Measurements from ENCODE around the gene NAA20.
A peak's percentile ranks its signal among the peaks of the same experiment; 100 is the strongest.
"Not testable (repeated sequence)": the region's sequence is repeated elsewhere in the genome, so short reads cannot be mapped to it uniquely, and the experiment has no call there.

The NAA20 gene

DNA sequence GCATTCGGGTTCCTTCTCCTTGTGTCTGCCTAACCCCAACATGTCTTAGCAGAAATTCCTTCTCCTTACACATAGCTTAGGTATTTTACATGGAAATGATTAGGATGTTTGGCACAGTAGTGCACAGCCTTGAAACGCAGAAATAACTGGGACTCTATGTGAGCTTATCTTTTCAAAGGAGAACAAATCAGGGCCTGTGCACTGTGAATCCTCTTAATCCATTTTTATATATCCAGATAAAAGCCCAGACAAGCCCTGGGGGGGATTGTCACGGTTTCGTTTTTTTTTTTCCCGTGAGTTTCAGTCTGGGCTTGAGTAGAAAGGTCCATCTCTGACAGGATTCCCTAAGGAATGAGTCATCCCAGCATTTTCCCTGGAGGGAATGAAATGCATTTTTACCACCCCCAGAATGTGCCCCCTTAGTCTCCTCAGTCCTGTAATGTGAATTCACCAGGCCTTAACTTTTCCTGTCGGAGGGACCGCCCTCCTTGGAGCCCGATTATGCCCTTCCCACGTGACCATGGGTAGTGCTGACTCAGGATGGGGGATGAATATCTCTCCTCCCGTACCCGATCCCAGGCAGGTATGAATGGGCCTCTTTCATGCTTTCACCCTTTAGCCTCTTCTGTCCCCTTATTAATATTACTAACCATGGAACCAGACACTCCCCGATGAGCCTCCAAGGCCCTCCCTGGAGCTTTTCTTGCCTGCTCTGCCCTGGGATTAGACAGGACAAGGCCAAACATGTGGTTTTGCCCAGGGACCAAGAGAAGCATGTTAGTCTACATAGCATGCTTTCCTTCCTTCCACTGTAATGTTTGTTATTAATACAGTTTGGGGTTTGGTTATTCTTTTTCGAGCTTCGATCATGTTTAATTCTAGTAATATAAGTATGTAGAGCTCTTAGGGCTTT is 23.9 kb upstream of the NAA20 start:
- DNase-seq, result no peak

DNA sequence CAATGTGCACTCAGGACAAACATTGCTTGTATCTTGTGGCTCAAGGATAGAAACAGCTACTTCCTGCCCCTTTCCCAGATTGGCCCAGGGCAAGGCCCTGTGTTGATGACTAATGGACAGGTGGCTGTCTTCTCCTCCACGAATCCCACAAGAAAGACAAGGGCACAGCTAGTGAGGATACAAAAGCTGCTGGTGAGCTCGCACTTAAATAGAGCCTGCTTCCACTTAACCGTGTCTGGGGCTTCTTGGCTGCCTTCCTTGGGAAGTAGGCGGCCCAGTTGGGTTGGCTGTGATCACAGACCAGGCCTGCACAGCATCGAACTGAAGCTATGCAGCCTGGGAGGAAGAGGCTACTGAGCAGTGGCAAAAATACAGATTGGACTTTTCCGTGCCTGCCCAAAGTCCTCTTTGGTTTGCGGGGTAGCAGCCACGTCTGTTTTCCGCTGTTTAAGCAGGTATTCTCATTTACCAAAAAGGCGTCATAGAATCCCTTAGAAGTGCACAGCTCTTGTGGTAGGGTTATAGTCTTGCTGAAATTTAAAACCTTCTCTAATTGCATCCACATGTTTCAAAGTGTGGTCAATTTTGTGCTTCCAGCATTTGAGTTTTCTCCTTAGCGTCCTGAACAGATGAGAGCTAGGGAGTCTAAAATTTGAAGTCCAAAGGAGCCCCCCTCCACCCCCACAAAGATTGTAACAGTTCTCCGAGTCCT is 23.0 kb upstream of the NAA20 start:
- DNase-seq, result no peak

DNA sequence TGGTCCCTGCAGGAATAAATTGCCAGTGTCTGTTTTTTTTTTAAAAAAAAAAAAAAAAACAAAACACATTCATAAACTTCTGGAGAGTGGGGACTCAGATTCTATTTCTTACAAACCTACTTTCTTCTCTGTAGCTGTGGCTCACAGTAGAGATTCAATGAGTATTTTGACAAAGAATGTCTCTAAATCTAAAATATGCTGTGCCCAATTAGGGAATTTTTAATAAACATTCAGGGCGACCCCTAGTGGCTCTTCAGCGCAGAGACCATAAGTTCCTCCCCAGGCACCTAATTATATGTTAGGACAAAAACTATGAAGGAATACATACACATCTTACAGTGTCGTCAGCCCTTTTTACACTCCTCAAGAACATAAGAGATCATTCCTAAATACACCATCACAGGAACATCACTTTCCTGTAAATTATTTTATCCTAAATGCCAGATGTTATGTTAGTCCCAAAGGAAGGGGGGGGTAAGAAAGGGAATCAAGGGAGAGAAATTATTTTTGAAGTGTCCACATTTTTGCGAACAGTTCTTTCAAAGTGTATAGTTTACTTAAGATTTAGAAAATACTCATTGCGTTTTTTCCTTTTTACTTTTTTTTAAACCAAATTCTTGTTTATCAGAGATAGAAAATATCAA is 21.8 kb upstream of the NAA20 start:
- DNase-seq, result peak; percentile 55

DNA sequence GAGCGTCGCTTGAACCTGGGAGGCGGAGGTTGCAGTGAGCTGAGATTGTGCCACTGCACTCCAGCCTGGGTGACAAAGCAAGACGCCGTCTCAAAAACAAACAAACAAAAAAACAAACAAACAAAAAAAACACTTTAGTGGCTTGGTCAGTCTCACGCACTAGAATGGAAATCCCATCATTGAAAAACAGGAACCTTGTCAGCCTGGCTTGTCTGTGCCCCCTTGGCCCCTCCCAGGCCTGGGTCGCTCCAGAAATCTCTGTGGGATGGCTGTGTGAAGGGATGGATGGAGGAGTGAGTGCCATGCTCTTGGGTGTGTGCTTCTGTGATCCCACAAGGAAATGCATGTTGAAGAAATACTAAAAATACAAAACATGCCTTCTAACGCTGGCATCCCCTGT is 20.9 kb upstream of the NAA20 start:
- no peak for DNase-seq

DNA sequence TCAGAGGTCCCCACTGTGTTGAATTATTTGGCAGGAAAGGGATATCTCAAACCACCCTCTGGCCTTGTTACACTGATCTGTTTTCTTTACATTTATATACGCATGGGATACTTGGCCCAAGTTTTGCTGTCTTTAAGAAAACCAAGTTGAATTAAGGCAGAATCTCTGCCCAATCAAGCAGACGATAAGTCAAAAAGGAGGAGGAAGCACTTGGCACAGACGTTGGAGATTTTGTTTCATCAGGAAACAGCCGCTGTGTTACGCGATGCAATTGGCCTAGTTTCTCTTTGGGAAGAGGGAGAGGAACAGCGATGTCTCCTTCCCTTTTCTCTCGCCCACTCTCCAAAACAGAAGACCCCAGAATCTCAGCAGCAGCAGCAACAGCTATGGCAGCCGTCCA is 20.2 kb upstream of the NAA20 start:
- no peak for DNase-seq

DNA sequence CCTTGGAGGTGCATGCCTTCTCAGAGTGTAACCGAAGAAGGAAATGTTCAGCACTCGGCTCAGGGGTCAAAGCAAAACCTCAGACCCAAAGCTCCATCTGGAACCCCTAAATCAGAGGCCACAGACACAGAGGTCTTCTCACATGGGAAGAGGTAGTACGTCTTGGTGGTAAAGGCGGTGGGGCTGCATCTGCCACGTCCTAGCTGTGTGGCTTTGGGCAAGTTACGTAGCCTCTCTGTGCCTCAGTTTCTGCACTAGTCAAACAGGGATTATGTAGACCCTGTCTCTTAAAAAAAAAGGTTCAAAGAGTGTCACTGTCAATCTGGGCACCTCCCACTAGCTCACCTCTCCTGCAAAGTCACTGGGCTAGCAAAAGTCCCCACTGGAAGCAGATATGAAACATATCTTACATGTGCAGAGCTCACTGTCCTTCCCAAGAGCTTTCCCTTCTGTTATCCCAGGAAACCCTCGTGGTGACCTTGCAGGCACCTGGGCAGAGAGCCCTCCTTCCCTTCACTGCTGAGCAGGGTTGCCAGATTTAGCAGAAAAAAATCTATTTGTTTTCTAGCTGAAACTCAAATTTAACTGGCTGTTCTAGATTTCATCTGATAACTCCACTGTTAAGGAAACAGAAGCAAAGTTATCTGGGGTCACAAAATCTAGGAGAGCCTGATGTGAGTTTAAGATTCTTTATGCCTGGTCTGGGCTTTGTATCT is 18.0 kb upstream of the NAA20 start:
- DNase-seq, result no peak

DNA sequence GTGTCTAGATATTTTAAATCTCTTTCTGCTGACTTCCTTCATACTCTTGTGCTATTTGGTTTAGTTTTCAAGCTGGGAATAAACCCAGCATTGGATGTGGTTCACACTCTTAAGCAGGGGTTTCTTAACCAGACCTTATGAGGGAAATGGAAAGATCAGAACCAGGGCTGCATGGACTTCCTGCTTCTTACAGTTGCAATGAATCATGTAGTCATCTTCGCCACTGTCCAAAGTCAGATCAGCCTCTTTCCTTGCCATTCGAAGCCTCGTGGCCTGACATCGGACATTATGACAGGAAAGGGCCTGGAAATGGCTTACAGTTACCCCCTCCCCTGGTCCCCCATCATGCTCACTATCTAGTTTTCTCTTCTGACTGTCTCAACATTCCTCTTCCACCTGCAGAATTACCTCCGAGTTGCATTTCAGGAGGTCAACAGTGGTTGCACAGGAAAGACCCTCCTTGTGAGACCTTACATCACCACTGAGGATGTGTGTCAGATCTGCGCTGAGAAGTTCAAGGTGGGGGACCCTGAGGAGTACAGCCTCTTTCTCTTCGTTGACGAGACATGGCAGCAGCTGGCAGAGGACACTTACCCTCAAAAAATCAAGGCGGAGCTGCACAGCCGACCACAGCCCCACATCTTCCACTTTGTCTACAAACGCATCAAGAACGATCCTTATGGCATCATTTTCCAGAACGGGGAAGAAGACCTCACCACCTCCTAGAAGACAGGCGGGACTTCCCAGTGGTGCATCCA is 16.8 kb upstream of the NAA20 start:
- no peak for DNase-seq

DNA sequence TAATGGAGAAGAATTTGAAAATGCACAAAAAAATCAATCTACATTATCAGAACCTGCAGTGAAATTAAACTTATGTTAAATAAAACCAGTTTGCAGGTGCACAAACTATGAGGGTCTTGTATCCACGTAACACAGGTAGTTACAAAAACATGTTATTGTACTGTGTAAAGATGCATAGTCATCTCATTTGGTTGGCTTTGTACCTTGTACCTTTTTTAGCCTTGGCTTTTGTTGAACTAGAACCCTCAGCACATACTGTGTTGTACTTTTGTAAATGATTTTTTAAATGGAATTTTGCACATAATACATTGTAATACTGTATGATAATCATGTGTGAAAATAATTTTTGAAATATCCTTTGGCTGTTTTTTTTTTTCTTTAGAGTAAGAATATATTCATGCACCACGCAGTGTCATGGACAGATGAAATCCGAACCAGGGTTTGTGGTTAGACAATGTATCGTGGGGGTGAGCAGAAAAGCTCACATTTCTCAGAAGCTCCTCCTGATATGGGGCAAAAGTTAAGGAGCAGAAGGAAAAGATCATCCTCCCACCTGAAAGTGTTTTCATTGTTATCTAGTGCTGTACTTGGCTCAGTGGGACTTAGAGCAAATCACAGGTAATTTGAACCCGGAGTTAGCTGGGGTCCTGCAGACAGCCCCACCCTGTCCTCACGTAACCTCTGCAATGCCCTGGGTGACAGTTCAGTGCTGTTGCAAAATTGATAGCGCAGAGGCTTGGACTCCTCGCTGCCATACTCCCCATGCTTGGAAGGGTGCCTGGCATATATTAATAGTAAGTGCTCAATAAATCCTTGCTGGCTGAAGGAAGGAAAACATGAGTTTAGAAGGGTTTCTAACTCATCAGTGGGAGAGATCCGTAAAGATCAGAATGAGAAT is 14.8 kb upstream of the NAA20 start:
- no peak for DNase-seq

DNA sequence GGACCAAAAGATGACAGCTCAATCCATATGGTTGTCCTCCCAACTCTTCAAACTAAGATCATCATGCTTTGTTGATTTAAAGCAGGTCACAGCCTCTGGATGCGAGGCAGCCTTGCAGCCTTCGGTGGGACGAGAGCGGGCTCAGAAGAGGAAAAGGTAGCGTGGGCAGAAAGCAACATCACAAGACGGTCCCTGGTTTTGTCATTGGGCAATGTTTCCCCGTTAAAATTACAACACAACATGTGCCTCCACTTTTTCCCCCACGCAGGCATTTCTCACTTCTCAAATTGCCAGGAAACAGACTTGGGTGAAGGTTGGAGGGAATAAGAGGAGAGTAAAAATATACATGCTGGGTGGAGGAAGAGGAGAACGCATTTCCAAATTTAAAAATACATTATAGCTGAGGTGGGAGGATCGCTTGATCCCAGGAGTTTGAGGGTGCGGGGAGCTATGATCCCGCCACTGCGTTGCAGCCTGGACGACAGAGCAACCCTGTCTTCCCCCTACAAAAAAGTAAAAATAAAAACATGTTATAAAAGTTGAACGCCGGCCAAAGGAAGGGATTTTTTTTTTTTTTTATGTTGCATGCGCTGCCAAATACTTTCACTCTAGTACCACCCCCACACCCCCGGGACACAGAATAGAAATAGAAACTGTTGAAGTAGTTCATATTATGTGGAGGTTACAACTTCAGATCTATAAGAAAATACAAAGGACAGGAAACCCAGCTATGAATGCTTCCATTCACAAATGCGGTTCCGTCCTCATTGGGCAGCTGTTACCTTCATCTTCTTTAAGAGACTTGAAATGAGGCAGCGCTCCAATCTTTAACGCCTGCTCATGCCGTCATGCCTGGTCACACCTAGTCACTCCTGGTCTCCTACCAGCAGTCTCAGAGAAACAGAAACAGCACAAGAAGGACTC is 13.9 kb upstream of the NAA20 start:
- no peak for DNase-seq

DNA sequence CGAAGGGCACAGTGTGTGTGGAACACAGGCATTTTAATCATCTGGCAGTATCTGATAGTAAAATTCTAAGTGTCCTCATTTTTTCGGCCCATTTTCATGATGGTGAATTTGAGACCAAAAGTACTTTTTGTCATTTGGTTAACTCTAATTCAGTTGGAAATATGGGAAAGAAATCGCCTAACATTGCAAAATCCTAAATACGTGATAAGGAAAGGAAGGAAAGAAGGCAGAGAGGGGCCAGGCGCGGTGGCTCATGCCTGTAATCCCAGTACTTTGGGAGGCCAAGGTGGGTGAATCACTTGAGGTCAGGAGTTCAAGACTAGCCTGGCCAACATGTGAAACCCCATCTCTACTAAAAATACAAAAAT is 13.2 kb upstream of the NAA20 start:
- DNase-seq, result not testable (repeated sequence)

DNA sequence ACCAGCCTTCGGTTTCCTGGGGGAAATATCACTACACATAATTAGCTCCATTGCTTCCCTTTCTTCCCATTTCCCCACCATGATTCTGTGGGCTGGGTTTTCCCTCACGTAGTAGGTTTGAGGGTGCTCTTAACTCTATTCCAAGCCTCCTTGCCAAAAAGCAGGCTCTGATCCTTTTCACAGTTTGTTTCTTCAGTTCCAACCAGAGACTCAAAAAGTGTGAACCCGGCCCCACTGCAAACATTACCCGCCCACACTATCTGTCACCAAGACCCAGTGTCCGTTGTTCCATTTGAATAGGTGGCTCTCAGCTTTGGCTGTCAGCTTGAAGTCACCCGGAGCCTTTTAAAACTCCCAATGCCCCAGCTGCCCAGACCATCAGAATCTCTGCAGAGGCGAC is 11.8 kb upstream of the NAA20 start:
- no peak for DNase-seq

DNA sequence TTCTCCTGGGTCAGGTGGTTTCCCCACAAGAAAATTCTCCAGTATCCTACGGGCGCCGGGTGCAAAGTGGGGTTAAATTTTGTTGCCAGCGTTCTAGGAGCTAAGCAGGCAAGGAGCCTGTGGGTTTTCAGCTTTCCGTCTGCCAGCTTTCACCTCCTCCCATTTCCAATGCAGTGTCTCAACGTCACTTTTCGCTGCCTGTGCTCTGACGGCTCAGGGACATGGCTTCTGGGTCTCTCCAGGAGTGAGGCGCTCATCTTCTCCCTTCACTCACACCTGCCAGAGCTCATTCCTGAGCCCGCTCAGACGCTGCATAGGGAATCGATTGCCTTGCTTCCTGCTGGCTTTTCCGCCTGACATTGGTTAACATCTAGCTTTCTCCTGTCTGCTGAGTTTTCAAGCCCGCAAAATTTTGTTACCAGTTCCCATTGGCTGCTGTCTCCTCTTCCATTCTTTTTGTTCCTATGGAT is 7.3 kb upstream of the NAA20 start:
- DNase-seq, result no peak

DNA sequence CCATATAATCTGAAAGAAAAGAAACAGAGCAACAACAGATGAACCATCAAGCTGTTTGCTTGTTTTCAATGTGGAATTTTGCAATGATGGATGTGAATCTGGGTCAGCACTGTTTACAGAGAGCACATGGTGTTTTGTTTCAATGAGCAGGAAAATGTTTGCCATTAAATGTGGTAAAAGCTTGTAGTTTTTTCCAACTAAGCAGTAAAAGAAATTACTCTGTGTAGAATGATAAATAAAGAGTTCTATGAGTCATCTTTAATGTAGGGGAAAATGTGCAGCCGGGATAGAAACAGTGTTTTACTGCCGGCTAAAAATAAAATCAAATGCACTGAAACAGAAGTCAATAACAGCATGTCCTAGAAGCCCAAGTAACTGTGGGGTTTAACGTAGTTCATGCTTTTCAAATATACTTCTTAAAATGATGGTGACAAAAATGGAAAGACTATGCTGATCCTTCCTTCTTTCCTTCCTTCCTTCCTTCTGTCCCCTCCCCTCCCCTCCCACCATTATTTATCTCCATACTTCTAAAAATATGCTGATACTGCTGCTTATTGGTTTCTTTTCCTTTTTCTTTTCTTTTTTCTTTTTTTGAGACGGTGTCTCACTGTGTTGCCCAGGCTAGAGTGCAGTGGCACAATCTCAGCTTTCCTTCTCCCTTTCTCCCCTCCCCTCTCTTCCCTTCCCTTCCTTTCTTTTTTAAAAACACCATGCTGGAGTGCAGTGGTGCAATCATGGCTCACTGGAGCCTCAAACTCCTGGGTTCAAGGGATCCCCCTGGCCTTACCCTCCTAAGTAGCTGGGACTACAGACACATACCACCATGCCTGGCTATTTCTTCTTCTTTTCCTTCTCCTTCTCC is 6.3 kb upstream of the NAA20 start:
- DNase-seq, result no peak

DNA sequence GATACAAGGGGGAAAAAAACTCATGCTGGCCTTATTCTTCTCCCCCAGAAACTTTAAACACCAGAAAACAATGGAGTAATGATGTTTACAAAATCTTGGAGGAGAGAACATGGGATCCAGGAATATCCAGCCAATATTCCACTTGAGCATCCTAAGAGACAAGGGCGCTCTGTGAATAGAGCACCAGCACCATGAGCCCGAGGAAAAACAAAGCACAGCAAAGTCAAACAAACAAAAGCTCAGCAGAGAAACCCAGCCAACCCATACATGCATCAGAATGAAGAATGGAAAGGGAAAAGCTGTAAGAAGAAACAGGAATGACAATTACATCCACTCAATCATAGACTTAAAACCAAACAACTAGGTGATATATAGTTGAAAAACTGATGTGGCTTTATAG is 4.6 kb upstream of the NAA20 start:
- no peak for DNase-seq

DNA sequence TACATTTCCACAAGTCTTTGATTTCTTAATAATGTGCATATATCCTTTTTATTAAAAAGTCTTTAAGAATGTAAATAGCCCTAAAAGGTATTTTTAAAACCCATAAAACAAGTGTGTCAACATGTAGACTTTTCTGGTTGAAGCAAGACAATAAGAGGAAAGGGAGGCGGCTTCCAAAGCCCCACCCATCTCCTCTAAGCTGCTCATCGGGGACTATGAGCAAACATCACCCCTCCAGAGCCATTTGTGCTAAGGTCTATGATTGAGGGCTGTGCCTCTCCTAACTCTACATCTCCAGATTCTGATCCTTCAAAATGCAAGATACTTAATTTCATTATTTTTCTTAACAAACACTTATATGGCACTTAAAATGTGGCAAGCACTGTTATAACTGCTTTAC is 2.5 kb upstream of the NAA20 start:
- no peak for DNase-seq

DNA sequence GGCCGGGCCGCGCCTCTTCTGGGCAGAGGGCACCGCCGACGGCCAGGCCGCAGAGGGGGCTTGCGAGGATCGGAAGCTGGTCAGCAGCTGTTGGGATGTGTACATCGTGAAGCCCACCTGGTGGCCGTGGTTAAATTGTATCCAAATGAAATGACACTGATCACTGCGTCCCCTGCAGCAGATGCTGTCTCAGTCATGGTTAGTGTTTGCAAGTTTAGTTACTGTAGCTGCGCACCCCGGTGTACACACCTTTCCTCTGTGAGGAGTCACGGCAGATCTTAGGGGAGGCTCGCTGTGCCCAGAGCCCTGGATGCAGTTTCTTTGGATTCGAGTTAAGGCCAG is 653 bp downstream of the NAA20 start:
- no peak for DNase-seq

DNA sequence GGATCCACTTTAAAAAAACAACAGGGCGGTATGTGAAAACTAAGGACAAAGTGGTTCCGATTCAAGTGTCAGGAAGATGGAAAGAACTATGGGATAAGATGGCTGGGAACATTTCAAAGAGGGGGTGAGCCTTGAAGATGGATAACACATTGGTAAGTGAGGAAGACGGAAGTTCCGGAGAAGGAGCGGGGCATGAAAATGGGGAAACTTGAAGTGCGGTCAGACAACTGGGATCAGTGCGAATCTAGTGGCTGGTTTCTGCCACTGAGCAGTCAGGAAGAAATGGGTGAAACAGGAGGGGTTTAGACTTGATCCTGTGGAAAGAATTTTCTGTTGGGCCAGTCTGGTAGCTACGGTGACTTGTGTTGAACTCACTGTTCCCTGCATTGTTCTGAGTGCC is 1.2 kb downstream of the NAA20 start:
- DNase-seq, result no peak

DNA sequence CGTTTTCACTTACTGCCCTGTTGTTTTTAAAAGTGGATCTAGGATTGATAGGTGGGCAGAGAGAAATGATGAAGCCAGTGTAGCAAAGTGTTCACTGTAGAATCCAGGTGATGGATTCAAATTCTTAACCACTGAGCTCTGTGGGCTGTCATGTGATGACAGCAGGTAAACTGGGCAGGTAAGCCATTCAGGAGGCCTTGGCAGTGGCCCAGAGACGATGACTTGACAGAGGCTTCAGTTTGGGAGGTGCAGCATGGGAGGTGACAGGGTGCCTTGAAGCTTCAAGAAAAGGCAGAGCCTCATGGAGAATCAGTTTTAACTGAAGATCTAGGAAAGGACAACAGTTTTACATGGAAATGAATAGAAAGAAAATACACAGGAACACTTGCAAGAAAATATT is 2.0 kb downstream of the NAA20 start:
- DNase-seq, result no peak

DNA sequence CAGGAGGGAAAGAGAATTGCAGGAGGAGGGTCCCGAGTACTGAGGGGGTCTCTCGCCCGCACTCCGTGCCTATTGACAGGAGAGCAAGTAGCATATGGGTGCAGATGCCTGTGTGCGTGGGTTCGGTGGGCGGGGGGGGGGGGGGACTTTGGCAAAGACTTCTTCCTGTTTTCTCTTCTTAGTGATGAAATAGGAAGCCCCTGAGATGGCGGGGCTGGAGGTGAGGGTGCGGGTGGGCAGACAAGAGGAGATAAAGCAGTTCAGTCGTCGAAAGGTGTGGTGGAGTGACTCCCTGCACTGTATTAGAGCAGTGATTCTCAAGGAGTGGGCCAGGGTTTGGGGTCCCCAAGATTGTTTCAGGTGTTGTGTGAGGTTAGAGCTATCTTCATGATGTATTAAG is 3.7 kb downstream of the NAA20 start:
- DNase-seq, result no peak
